Activated naive CD4-positive, alpha-beta T cell treated with Interleukin-2 at 50 U/mL for 16 hours (primary cell): ENCODE measurements around the gene CMBL.
"Not testable (repeated sequence)": the region's sequence is repeated elsewhere in the genome, so short reads cannot be mapped to it uniquely, and the experiment has no call there.

ENCODE experiments used
- DNase-seq: peaks from one replicate; pipeline ENCODE4 v3.0.0-alpha.2; 2020

Gene CMBL

GRCh38 chr5:10253390-10253789 is 54.3 kb downstream of the CMBL start:
- no peak for DNase-seq

DNA sequence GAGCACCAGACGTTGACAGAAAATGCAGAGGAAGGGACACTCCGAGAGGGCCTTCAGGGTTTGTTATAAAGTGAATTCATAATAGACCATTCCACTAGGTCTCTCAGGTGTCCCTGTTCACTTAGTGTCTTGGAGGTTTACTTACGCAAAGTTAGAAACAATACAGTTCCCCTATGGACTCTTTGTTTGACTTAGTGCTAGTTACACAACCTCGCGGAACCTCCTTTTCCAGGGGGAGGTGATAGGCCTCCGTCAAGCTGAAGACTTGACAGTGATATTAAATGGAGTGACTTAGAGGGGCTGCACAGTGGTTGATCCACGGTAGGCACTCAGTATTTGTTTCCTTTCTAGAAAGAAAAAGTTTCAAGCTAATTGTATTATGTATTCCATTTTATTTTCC is 56.3 kb downstream of the CMBL start:
- DNase-seq = no peak

DNA sequence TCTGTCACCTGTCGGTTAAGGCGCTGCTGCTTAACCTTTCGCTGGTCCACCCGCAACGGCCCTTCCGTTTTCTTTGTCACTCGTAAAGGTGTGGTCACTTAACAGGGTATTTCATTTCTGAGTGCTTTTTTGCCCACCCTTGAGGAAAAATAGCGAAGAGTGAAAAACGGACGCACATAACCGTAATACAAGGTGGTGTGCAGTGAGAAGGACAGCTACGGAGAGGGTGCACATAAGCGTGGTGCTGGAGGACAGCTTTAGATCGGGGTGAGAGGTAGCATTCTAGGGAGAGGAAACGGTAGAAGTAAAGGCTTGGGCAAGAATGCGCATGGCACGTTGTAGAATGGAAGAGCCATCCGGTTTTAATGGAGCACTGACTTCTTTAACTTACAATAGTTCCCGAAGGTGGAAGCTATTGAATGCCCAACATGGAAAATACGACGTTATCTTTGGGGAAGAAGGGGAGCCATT is 56.9 kb downstream of the CMBL start:
- peak; percentile 12 for DNase-seq

DNA sequence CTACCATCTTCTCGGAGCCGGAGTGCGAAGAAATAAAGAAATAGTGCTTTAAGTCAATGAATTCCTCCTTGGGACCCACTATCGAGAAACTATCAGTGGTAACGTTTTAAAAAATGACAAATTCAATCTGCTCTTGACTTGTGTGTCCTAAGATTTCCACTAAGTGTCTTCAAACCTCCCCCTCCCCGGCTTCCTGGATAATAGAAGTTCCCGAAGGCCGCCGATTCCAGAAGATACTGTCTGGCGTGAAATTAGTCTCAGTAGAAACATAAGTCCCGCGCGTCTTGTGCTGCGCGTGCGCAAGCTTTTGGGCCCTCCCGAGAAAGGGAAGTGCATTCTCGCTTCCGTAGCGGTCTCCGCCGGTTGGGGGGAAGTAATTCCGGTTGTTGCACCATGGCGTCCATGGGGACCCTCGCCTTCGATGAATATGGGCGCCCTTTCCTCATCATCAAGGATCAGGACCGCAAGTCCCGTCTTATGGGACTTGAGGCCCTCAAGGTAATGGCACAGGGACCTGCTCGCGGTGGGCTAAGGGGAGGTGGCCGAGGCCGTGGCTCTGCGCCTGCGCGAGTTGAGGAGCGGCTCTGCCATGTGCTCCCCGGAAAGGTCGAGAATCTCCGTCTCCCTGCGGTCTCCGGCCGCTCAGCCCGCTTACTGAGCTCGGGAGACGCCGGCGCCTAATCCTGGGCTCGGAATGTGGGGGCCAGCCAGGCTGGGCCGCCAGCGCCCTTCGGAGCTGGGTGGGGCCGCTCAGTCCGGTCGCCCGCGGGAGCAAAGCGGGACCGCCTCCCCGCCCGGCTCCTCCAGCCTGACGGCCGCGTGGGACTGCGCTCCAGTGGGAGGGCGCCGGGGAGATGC is 57.5 kb downstream of the CMBL start, which contains the start of gene CCT5:
Gene CCT5 (plus strand): TSS at position 333 of the 858 bp plus-strand sequence. CDS start 61 bp downstream, at position 394.
- peak; percentile 89 for DNase-seq

- DNase-seq = no peak
Observed at GRCh38 chr5:10248378-10249260, 59.1 kb downstream of the CMBL start.

DNA sequence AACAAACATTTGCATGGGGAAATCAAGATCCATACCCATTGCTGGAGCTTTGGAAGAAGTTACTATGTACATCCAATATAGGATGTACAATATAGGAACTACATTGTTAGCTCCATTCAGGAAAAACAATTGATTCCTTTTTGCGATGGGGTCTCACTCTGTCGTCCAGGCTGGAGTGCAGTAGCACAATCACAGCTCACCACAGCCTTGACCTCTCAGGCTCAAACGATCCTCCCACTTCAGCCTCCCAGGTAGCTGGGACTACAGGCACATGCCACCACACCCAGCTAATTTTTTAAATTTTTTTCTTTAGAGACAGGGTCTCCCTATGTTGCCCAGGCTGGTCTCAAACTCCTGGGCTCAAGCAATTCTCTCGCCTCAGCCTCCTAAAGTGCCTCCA is 60.5 kb downstream of the CMBL start:
- DNase-seq = not testable (repeated sequence)

DNA sequence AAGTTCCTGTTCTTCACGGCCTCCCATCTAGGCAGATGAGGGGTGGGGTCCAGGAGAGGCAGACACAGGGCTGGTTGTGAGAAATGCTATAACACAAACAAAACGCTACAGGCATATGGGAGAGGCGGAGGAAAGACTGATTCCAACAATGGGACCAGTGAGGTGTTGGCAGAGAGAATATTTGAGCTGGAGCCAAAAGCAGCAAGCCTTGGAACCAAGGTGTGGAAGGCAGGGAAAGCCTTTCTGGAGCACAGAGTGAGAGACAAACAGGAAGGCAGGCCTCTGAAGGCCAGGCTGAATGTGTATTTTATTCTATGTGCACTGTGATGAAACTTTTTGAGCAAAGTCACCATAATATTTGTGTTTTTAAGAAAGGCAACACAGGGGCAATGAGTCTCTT is 60.9 kb downstream of the CMBL start:
- no peak for DNase-seq

GRCh38 chr5:10244342-10244944 is 63.3 kb downstream of the CMBL start:
- no peak for DNase-seq

DNA sequence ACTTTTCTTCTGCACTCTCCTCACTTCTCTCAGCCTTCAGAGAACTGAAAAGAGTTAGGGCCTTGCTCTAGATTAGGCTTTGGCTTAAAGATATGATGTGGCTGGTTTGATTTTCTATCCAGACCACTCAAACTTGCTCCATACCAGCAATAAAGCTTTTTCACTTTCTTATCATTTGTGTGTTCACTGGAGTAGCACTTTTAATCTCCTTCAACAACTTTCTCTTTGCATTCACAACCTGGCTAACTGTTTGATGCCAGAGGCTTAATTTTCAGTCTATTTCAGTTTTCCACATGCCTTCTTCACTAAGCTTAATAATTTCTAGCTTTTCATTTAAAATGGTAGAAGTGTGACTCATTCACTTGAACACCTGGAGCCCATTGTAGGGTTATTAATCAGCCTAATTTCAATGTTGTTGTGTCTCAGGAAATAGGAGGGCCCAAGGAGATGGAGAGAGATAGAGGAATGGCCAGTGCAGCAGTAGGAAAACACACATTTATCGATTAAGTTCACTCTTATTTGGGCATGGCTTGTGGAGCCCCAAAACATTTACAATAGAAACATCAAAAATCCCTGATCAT is 64.0 kb downstream of the CMBL start:
- DNase-seq = no peak

DNA sequence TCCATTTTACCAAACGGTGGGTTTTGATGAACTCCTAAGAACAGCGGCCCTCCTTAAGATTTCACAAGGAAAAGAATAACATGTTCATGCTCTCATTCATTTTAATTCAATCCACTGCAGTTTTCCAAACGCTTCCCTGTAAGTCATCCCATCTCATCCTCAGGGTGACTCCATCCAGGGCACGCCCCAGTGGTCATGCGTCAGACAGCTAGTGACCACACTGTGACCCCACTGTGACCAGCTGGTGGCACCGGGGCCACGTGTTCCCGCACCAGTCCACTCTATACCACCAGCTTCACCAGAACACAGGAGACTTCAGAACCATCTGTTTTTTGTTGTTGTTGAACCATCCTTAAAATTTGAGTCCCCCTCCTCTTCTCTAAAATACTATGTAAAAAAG is 72.4 kb downstream of the CMBL start:
- no peak for DNase-seq

- no peak for DNase-seq
Observed at GRCh38 chr5:10233505-10233904, 74.2 kb downstream of the CMBL start.

DNA sequence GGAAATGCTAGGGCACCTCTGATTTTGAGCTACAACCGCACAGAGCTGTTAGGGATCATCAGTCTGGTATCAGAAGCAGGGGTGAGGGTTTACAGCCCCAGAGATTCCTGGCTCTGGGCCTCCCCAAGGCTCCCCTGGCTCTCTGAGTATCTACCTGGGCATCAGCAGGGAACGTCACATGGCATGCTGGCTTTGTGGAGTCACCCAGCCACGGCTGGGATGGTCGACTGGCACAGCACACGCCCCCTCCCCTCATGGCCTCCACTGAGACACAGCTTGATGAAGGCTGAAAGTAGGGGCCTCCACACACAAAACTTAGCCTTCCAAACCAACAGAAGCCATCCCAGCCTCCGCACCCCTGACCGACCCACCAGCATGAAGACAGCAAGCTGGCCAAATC is 74.7 kb downstream of the CMBL start:
- DNase-seq = no peak

GRCh38 chr5:10232386-10232785 is 75.3 kb downstream of the CMBL start:
- DNase-seq = no peak

DNA sequence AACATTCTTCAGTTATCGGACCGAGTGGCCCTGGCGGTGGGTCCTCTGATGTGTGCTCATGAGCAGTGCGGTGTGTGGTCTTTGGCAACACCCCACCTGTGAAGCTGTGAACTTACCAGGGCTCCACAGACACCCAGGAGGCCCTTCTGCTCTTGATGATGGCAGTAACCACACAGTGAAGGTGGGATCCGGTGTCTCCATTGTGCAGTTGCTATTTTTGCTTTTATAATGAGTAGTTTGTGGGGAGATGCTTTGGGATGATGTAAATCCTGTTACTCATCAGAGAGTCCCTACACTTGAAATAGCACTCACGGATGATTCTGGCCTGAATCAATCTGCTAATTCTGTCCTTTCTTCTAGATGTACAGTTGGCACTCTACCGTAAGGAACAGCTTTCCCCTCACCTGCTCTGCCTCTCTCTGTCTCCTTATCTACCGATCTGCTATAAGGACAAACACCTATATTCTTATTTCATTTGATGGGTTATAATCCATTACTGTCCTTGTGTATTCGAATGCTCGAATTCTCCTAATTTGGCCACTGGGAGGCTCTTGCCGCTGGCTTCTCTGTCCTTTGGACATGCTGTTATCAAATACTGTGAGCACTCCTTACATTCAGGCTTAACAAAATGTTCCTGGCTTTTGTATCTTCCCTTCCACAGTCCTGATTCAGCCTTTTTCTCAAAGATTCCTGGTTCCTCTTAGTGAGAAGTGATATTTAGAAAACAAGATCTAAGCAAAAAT is 78.2 kb downstream of the CMBL start:
- DNase-seq = no peak

GRCh38 chr5:10228288-10228687 is 79.4 kb downstream of the CMBL start:
- DNase-seq = no peak
